ENCODE results near the gene POLRMT.
"Not testable (repeated sequence)": the region's sequence is repeated elsewhere in the genome, so short reads cannot be mapped to it uniquely, and the experiment has no call there.

Gene POLRMT

DNA sequence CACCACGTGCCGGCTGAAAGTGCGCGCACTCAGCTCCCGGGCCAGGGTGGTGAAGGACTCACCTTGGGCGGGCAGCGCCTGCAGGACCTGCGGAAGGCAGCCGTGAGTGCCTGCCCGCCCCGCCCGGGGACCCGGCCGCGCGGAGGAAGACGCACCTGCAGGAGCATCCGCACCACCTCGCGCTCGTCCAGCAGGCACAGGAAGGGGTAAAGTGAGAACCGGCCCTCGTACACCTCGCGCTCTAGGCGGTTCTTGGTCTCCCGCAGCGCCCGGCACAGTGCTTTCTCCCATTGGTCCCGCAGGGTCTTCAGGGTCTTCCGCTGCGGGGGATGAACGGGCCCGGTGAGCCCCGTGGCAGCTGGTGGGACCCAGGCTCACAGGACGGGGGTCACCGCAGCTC is 10.7 kb downstream of the POLRMT start:
- Histone ChIP-seq H3K36me3 (ENCODE audit: control insufficient read depth, insufficient read depth, low read length) (peaks cover 65% of the 10 kb centered on the region), H3K4me1 (ENCODE audit: control insufficient read depth, insufficient read depth, low read length, poor library complexity, severe bottlenecking) (no peaks in the 10 kb centered on the region), H3K9me3 (ENCODE audit: control insufficient read depth, low read length) (no peaks in the 10 kb centered on the region), H3K4me3 (ENCODE audit: extremely low read depth, insufficient read depth, low read length, poor library complexity, severe bottlenecking) (no peak overlapping the region), H3K27ac (ENCODE audit: low read depth, low read length, severe bottlenecking) (no peak overlapping the region)
- 96 to 97% methylated on average over 37 of the region's 37 CpGs for WGBS, 2 experiments (ENCODE audit: insufficient coverage in 2 of 2)

DNA sequence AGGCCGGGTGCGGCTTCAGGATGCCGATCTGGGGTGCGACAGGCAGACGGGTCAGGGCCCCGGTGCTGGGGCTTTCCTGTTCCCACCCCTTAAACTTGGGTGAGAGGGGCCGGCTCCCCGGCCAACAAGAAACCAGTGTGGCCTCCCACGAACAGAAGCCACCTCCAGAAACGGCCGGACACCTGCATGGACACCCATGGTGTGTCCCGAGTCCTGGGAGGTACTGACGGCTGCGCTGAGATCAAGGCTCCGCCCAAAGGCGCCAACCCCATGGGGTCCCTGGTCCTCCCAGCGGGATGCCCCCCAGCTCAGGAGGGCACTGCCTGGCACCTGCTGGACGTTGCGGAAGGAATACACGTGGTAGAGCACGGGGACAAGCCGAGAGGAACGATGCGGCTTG is 11.5 kb downstream of the POLRMT start:
- Histone ChIP-seq H3K4me3 (ENCODE audit: extremely low read depth, insufficient read depth, low read length, poor library complexity, severe bottlenecking) (no peak overlapping the region), H3K9me3 (ENCODE audit: control insufficient read depth, low read length) (no peaks in the 10 kb centered on the region), H3K27ac (ENCODE audit: low read depth, low read length, severe bottlenecking) (no peak overlapping the region), H3K36me3 (ENCODE audit: control insufficient read depth, insufficient read depth, low read length) (peaks cover 68% of the 10 kb centered on the region), H3K4me1 (ENCODE audit: control insufficient read depth, insufficient read depth, low read length, poor library complexity, severe bottlenecking) (no peaks in the 10 kb centered on the region)
- 95 to 96% methylated on average over 19 to 22 of the region's 24 CpGs for WGBS, 2 experiments (ENCODE audit: insufficient coverage in 2 of 2)

DNA sequence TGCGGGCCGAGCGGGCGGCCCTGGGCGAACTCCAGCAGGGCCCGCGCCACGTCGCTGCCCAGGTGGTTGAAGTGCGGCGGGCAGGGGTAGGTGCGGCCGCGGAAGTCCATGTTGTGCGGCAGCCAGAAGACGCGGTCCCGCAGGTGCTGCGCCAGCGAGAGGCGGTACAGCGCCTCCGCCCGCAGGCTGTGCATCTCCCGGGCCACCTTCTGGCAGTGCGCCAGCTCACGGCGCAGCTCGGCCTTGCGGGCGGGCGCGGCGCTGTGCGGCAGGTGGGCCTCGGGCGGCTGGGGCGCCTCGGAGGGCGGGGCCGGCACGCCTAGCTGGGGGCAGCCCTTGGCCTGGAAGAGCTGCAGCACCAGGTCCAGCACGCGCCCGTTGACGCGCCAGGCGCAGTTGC is 12.1 kb downstream of the POLRMT start:
- H3K9me3 ChIP-seq (ENCODE audit: control insufficient read depth, low read length); H3K27ac ChIP-seq (ENCODE audit: low read depth, low read length, severe bottlenecking); H3K4me1 ChIP-seq (ENCODE audit: control insufficient read depth, insufficient read depth, low read length, poor library complexity, severe bottlenecking); H3K4me3 ChIP-seq (ENCODE audit: extremely low read depth, insufficient read depth, low read length, poor library complexity, severe bottlenecking): not testable (repeated sequence)
- peaks cover 68% of the 10 kb centered on the region for H3K36me3 ChIP-seq (ENCODE audit: control insufficient read depth, insufficient read depth, low read length)
- 95 to 97% methylated on average over 4 to 42 of the region's 48 CpGs for WGBS, 2 experiments (ENCODE audit: insufficient coverage in 2 of 2)

DNA sequence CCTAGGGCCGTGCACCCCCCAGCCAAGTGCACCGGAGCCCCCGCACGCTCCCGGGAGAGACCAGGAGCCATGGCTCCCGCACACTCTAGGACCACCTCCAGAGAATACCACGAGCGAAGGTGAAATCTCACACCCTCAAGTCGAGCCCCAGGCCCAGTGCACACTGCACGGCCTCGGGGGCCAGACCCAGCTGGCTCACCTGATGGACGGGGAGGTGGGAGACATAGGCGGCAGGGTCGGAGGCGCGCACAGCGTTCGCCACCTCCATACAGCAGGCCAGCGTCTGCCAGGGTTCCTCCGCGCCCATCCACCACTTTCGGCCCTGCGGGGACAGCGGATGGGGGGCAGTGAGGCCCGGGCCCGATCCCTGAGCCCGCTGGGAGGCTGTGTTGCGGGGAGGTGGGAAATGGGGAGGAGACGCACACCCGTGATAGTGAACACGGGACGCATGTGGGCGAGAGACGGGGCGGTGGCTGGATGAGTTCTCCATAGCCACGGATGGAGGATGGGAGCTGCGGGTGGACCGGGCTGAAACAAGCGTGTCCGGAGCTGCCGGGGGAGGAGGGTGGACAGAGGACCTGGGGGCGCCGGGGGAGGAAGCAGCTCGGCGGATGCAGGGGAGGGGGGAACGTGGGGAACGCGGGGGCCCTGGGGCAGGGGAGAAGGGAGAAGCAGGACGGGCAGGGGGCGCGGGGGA is 13.0 kb downstream of the POLRMT start:
- WGBS, 2 experiments (ENCODE audit: insufficient coverage in 2 of 2): 94 to 98% methylated on average over 24 to 36 of the region's 51 CpGs
- Histone ChIP-seq H3K36me3 (ENCODE audit: control insufficient read depth, insufficient read depth, low read length) (peaks cover 64% of the 10 kb centered on the region), H3K27ac (ENCODE audit: low read depth, low read length, severe bottlenecking) (no peak overlapping the region)

DNA sequence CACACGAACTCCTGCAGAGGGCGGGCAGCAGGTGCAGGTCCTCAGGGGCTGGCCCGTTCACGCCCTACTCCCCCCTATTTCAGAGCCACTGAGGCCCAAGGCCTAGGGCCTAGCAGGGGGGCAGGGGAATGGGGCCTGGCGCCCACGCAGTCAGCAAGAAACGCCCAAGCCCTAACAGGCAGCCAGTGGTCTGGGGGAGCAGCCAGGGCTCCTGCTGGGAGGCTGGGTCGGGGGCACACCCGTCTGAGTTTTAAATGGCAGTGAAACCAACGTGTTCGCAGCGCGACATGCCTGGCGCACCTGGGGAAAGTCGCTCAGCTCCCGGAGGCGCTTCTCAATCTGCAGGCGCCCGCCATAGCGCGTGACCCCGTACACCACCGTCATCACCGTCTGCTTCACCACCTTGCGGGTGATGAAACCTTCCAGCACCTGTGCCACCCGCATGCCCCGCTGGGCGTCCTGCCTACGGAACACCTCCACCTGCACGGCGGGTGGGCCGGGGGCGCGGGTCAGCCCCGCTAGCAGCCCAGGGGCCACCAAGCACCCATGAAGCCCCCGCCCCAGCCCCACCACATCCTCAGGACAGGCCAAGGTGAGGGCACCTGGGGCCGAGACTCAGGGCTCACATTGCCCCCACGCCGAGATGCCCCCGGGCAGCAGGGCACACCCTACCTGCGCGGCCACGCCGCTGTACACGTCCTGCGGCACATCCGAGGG is 13.9 kb downstream of the POLRMT start:
- Histone ChIP-seq H3K27ac (ENCODE audit: low read depth, low read length, severe bottlenecking) (no peak overlapping the region), H3K4me3 (ENCODE audit: extremely low read depth, insufficient read depth, low read length, poor library complexity, severe bottlenecking) (no peak overlapping the region), H3K4me1 (ENCODE audit: control insufficient read depth, insufficient read depth, low read length, poor library complexity, severe bottlenecking) (no peaks in the 10 kb centered on the region), H3K9me3 (ENCODE audit: control insufficient read depth, low read length) (no peaks in the 10 kb centered on the region), H3K36me3 (ENCODE audit: control insufficient read depth, insufficient read depth, low read length) (peaks cover 63% of the 10 kb centered on the region)
- 96 to 98% methylated on average over 25 to 46 of the region's 47 CpGs for WGBS, 2 experiments (ENCODE audit: insufficient coverage in 2 of 2)

More for the DNA sequence above, 13.0 kb downstream of the POLRMT start:
- Histone ChIP-seq H3K4me3 (ENCODE audit: extremely low read depth, insufficient read depth, low read length, poor library complexity, severe bottlenecking) (no peak overlapping the region), H3K4me1 (ENCODE audit: control insufficient read depth, insufficient read depth, low read length, poor library complexity, severe bottlenecking) (no peaks in the 10 kb centered on the region), H3K9me3 (ENCODE audit: control insufficient read depth, low read length) (no peaks in the 10 kb centered on the region)

DNA sequence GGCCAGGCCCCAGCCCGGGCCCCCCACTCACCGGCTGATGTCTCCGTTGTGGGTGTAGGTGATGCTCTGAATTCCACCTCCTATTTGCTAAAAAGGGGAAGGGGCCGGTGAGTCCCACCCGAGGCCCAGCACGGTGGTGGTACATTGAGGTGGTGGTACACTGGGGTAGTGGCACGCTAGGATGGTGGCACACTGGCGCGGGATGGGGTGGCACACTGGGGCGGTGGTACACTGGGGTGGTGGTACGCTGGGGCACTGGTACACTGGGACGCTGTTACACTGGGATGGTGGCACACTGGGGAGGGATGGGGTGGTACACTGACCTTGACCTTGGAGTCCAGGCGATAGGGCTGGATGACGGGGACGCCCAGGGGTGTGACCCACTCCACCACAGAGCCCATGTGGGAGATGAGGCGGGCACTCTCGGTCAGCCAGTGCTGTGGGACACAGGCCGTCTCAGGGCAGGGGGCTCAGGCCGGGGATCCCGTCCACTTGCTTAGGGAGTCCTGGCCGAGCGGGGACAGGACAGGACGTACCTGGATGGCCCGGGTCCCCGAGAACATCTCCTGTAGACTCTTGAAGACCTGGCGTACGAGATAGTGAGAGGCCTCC is 14.6 kb downstream of the POLRMT start:
- Histone ChIP-seq H3K36me3 (ENCODE audit: control insufficient read depth, insufficient read depth, low read length) (peaks cover 61% of the 10 kb centered on the region), H3K4me3 (ENCODE audit: extremely low read depth, insufficient read depth, low read length, poor library complexity, severe bottlenecking) (no peak overlapping the region), H3K27ac (ENCODE audit: low read depth, low read length, severe bottlenecking) (no peak overlapping the region), H3K4me1 (ENCODE audit: control insufficient read depth, insufficient read depth, low read length, poor library complexity, severe bottlenecking) (no peaks in the 10 kb centered on the region), H3K9me3 (ENCODE audit: control insufficient read depth, low read length) (no peaks in the 10 kb centered on the region)
- WGBS, 2 experiments (ENCODE audit: insufficient coverage in 2 of 2): 97 to 99% methylated on average over 21 to 27 of the region's 27 CpGs

DNA sequence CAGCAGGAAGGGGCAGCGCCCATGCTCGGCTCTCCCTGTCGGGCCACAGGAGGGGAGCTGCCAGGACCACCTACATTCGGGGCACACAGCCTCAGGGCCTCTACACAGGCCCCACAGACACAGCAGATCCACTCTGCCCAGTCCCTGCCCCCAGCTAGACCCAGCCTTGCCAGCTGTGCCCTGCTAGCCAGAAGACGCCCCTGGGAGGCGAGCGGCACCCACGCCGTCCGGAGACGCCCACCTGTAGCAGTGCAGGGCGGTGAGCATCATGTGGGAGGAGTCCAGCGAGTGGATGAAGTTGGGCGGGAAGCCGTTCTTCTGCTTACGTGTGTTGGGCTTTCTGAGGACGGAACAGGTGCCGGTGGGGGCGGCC is 15.1 kb downstream of the POLRMT start:
- peaks cover 56% of the 10 kb centered on the region for H3K36me3 ChIP-seq (ENCODE audit: control insufficient read depth, insufficient read depth, low read length)
- no peaks in the 10 kb centered on the region for H3K4me1 ChIP-seq (ENCODE audit: control insufficient read depth, insufficient read depth, low read length, poor library complexity, severe bottlenecking)
- H3K9me3 ChIP-seq (ENCODE audit: control insufficient read depth, low read length): no peaks in the 10 kb centered on the region
- 95 to 98% methylated on average over 17 to 18 of the region's 19 CpGs for WGBS, 2 experiments (ENCODE audit: insufficient coverage in 2 of 2)
- no peak overlapping the region for H3K4me3 ChIP-seq (ENCODE audit: extremely low read depth, insufficient read depth, low read length, poor library complexity, severe bottlenecking)
- H3K27ac ChIP-seq (ENCODE audit: low read depth, low read length, severe bottlenecking): no peak overlapping the region

DNA sequence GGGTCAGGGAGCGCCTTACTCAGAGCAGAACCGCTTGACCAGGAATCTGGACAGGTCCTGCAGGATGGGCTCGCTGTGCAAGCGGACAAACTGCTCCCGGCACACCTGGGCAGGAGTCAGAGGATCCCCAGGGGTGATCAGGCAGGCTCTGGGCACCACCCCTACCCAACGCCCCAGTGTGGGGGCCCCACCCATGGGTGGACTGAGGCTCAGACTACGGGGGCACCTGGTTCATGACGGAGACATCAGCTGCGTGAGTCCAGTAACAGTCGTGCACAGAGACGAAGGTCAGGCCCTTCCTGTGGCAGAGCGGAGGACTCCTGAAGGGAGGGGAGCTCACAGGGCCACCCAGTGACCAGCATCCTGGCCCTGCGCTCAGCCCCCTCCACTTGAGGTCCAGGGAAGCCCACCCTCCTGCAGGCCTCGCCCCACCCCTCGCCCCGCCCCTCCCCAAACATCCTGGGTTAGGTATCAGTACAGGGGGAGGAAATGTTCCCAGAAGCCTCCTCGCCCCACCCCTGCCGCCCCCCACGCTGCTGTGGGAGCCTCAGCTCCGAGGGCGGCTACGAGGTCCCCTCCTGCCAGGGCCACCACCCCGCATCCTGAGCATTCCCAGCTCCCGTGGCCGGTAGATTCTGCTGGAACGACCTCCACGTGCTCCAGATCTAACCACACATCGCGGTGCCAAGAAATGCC is 15.6 kb downstream of the POLRMT start:
- Histone ChIP-seq H3K4me3 (ENCODE audit: extremely low read depth, insufficient read depth, low read length, poor library complexity, severe bottlenecking) (no peak overlapping the region), H3K4me1 (ENCODE audit: control insufficient read depth, insufficient read depth, low read length, poor library complexity, severe bottlenecking) (no peaks in the 10 kb centered on the region), H3K27ac (ENCODE audit: low read depth, low read length, severe bottlenecking) (no peak overlapping the region), H3K9me3 (ENCODE audit: control insufficient read depth, low read length) (no peaks in the 10 kb centered on the region), H3K36me3 (ENCODE audit: control insufficient read depth, insufficient read depth, low read length) (peaks cover 55% of the 10 kb centered on the region)
- 95% methylated on average over 23 to 26 of the region's 29 CpGs for WGBS, 2 experiments (ENCODE audit: insufficient coverage in 2 of 2)

DNA sequence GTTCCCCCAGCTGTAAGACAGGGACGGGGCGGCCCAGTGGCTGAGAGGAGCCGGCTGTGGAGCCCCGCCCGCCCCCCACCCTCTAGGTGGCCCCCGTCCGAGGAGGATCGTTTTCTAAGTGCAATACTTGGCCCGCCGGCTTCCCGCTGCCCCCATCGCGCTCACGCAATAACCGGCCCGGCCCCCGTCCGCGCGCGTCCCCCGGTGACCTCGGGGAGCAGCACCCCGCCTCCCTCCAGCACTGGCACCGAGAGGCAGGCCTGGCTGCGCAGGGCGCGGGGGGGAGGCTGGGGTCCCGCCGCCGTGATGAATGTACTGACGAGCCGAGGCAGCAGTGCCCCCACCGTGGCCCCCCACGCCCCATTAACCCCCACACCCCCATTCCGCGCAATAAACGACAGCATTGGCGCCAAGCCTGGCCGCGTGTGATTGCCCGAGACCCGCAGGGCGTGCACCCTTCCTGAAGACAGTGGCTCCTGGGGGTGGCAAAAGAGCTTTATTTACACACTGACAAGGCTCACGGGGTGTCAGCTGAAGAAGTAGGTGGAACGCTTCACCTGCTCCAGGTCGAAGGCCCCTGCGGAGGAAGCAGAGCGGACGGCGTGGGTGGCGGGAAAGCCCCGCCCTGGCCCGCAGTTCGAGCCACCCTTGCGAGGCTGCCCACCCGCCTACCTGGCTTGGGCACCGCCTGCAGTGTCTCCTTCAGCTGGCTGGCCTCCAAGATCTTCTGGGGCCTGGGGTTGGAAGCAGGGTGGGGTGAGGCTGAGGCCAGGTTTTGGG is 16.4 kb downstream of the POLRMT start:
- Histone ChIP-seq H3K4me3 (ENCODE audit: extremely low read depth, insufficient read depth, low read length, poor library complexity, severe bottlenecking) (no peak overlapping the region), H3K27ac (ENCODE audit: low read depth, low read length, severe bottlenecking) (no peak overlapping the region), H3K9me3 (ENCODE audit: control insufficient read depth, low read length) (no peaks in the 10 kb centered on the region), H3K36me3 (ENCODE audit: control insufficient read depth, insufficient read depth, low read length) (peaks cover 49% of the 10 kb centered on the region), H3K4me1 (ENCODE audit: control insufficient read depth, insufficient read depth, low read length, poor library complexity, severe bottlenecking) (no peaks in the 10 kb centered on the region)
- 94 to 97% methylated on average over 40 of the region's 58 CpGs for WGBS, 2 experiments (ENCODE audit: insufficient coverage in 2 of 2)

DNA sequence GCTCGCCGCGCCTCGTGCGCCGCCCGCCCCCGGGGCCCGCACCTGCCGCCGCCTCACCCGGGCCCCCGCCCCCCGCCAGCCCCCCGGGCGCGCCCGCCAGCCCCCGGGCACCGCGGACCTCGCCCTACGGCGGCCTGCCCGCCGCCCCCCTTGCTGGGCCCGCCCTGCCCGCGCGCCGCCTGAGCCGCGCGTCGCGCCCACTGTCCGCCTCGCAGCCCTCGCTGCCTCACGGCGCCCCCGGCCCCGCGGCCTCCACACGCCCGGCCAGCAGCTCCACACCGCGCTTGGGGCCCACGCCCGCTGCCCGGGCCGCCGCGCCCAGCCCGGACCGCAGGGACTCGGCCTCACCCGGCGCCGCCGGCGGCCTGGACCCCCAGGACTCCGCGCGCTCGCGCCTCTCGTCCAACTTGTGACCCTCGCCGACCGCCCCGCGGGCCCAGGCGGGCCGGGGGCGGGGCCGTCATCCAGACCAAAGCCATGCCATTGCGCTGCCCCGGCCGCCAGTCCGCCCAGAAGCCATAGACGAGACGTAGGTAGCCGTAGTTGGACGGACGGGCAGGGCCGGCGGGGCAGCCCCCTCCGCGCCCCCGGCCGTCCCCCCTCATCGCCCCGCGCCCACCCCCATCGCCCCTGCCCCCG is 17.2 kb downstream of the POLRMT start:
- Histone ChIP-seq H3K36me3 (ENCODE audit: control insufficient read depth, insufficient read depth, low read length) (peaks cover 45% of the 10 kb centered on the region), H3K4me3 (ENCODE audit: extremely low read depth, insufficient read depth, low read length, poor library complexity, severe bottlenecking) (no peak overlapping the region), H3K9me3 (ENCODE audit: control insufficient read depth, low read length) (no peaks in the 10 kb centered on the region), H3K4me1 (ENCODE audit: control insufficient read depth, insufficient read depth, low read length, poor library complexity, severe bottlenecking) (peaks cover 4% of the 10 kb centered on the region), H3K27ac (ENCODE audit: low read depth, low read length, severe bottlenecking) (no peak overlapping the region)
- WGBS, 2 experiments (ENCODE audit: insufficient coverage in 2 of 2): 82 to 90% methylated on average over 28 to 69 of the region's 97 CpGs

Data from mesodermal cell (in vitro differentiated cells).